Gastroesophageal sphincter (tissue), 4 donors: Measurements from ENCODE around the gene JSRP1. TPM values are rescaled to one million over a fixed set of nuclear protein-coding genes. Genes with fewer than 3 reads are reported as not detected.
A peak's percentile ranks its signal among the peaks of the same experiment; 100 is the strongest.

ENCODE experiments used
- ATAC-seq: fragments of 150-250 bp; one replicate; pipeline ENCODE4 v1.9.1; 2016; ENCODE audit warnings: mild to moderate bottlenecking, moderate library complexity
- H3K27ac ChIP-seq, 4 donors: fragments of 200-600 bp; sonication (generic) in 3 of 4; 1 replicate in 3 of 4; 2 replicates in 1 of 4; pipeline ENCODE4 v1.5.1; 2016 to 2019
- H3K27me3 ChIP-seq: fragments of 200-600 bp; sonication (generic); one replicate; pipeline ENCODE4 v1.5.1; 2019
- H3K36me3 ChIP-seq, 2 donors: fragments of 200-600 bp; sonication (generic); one replicate each; pipeline ENCODE4 v1.5.1; 2019; ENCODE audit warnings: control low read depth in 1 of 2
- H3K4me1 ChIP-seq, 3 donors: fragments of 200-600 bp; sonication (generic); 1 replicate in 2 of 3; 2 replicates in 1 of 3; pipeline ENCODE4 v1.5.1; 2016 to 2019; ENCODE audit warnings: control low read depth in 2 of 3
- H3K4me3 ChIP-seq, 2 donors: fragments of 200-600 bp; sonication (generic); one replicate each; pipeline ENCODE4 v1.5.1; 2019; ENCODE audit warnings: mild to moderate bottlenecking in 1 of 2, moderate library complexity in 1 of 2
- H3K9me3 ChIP-seq, 3 donors: fragments of 200-600 bp; sonication (generic); one replicate each; pipeline ENCODE4 v1.5.1; 2017 to 2019; ENCODE audit warnings: control low read depth in 2 of 3
- CTCF ChIP-seq, 4 experiments: fragments of 200-600 bp in 2 of 4; fragments of 450-650 bp in 2 of 4; sonication (generic) in 1 of 4; IDR thresholded peaks; one replicate each; pipeline ENCODE4 v1.5.1; 2017 to 2019; ENCODE audit warnings: antibody characterized with exemption in 4 of 4, mild to moderate bottlenecking in 2 of 4, moderate library complexity in 2 of 4
- EP300 ChIP-seq: sonication (generic); formaldehyde crosslinking; IDR thresholded peaks from one replicate; pipeline ENCODE4 v1.6.1; 2017; ENCODE audit warnings: antibody characterized with exemption, mild to moderate bottlenecking
- POLR2A ChIP-seq, 2 donors: fragments of 450-650 bp; IDR thresholded peaks; one replicate each; pipeline ENCODE4 v1.6.1; 2017; ENCODE audit warnings: antibody characterized with exemption in 2 of 2, mild to moderate bottlenecking in 2 of 2, moderate library complexity in 1 of 2
- POLR2AphosphoS5 ChIP-seq: sonication (generic); formaldehyde crosslinking; IDR thresholded peaks from one replicate; pipeline ENCODE4 v1.6.1; 2017; ENCODE audit warnings: antibody characterized with exemption
- WGBS, 2 donors: methylation state at CpG; one replicate each; pipeline ENCODE4 v1.1.5; 2018; ENCODE audit warnings: low coverage in 1 of 2; 5-methylcytosine and 5-hydroxymethylcytosine counted together
- total RNA-seq, 4 donors: library from RNA; depleted of rRNA; stranded (reverse); fragments of >200 nt; gene quantifications; one replicate each; pipeline ENCODE4 v1.1.0, GENCODE V29; 2016

The JSRP1 gene
- total RNA-seq, 4 donors from 2014 or later: 0.37 TPM; not detected in 3

- Histone ChIP-seq H3K36me3 (no peaks in the 10 kb centered on the region), H3K9me3 (no peaks in the 10 kb centered on the region), H3K27ac (peak overlapping the region in 1 of 4 donors; percentile 56), H3K27me3 (peaks cover 61% of the 10 kb centered on the region), H3K4me3 (peak overlapping the region in 1 of 2 donors; percentile 50), H3K4me1 (peaks cover 0 to 45% (median 32%) of the 10 kb centered on the region in 3 donors)
- ATAC-seq: no peak
- TF ChIP-seq CTCF (IDR thresholded peaks at IDR 0.05) (no peak), EP300 (no peak), POLR2AphosphoS5 (no peak)
- 0 to 5% methylated on average over 7 to 8 of the region's 82 CpGs for WGBS, 2 donors
Measured at GRCh38 chr19:2290441-2291184, 34.4 kb upstream of the JSRP1 start.

DNA sequence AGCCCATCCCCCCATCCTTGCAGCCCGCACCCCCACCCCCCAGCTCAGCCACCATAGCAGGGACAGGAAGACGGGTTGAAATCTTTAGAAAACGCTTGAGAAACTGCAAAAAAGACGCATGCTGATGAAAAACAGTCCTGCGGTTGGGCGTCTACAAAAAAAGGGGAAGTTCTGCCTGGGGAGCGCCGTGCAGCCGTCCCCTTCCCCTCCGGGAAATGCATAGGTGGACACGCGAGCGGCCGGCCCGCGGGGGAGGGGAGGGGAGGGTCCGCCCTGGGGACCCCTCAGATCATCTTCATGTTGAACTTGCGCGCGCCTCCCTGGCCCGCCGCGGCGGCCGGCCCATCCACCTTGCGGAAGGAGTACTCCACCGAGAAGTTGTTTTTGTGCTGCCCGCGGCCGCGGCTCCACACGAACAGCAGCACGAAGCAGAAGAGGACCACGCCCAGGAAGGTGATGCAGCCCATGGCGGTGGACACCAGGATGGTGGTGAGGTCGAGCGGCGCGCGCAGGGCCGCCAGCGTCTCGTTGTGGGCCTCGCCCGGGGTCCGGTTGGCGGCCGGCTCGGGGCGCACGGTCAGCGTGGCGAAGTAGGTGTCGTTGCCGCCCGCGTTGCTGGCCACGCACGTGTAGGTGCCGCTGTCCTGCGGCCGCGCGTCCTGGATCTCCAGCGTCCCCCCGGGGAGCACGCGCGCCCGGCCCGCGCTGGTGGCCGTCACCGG is 33.7 kb upstream of the JSRP1 start:
- peak; percentile 37 for ATAC-seq
- 0% methylated on average over 1 of the region's 74 CpGs; no CpG with 5 or more reads in 1 of the 2 donors for WGBS, 2 donors
- Histone ChIP-seq H3K4me1 (peaks cover 0 to 38% (median 31%) of the 10 kb centered on the region in 3 donors), H3K4me3 (peak overlapping the region in 1 of 2 donors; percentile 50), H3K27ac (peak overlapping the region in 1 of 4 donors; percentile 56), H3K27me3 (peaks cover 61% of the 10 kb centered on the region), H3K36me3 (no peaks in the 10 kb centered on the region), H3K9me3 (no peaks in the 10 kb centered on the region)
- TF ChIP-seq POLR2AphosphoS5: no peak
- TF ChIP-seq POLR2A (IDR thresholded peaks at IDR 0.05): no peak
- no peak for TF ChIP-seq EP300
- no peak for TF ChIP-seq CTCF (IDR thresholded peaks at IDR 0.05)

GRCh38 chr19:2288818-2289713 is 32.8 kb upstream of the JSRP1 start:
- Histone ChIP-seq H3K4me3 (peak overlapping the region in 1 of 2 donors; percentile 50), H3K27me3 (peaks cover 61% of the 10 kb centered on the region), H3K9me3 (no peaks in the 10 kb centered on the region), H3K27ac (peak overlapping the region in 1 of 4 donors; percentile 56), H3K36me3 (no peaks in the 10 kb centered on the region), H3K4me1 (peaks cover 0 to 30% (median 23%) of the 10 kb centered on the region in 3 donors)
- no CpG with 5 or more reads among the region's 28 CpGs for WGBS, 2 donors
- TF ChIP-seq POLR2A (IDR thresholded peaks at IDR 0.05) (no peak), EP300 (no peak), CTCF (IDR thresholded peaks at IDR 0.05) (no peak), POLR2AphosphoS5 (no peak)
- ATAC-seq: no peak

DNA sequence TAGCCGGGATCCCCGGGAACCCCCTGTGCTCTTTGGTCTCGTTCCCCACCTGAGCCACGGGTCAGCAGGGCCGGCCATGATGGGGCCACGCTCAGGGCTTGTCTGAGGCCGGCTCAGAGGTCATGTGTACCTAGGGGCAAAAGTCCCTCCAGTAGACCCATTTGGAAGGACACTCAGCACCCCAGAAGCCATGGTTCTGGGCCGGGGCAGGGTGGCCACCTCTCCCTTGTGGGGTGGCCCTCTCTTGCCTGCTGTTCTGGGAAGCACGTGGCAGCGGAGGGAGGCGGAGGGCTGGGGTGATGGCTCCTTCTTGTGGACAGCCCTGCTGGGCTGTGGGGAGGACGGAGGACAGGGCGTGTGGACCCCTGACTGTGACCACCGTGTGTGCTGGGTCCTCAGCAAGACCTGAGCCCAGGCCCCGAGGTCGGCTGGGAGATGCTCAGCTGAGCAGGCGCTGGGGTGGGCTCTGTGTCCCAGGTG is 32.2 kb upstream of the JSRP1 start:
- ATAC-seq: no peak
- no CpG with 5 or more reads among the region's 17 CpGs for WGBS, 2 donors
- H3K4me1 ChIP-seq: peaks cover 0 to 27% (median 23%) of the 10 kb centered on the region in 3 donors
- H3K27me3 ChIP-seq: peaks cover 58% of the 10 kb centered on the region
- no peak overlapping the region for H3K27ac ChIP-seq
- no peak for TF ChIP-seq EP300
- no peak for TF ChIP-seq POLR2AphosphoS5
- no peak for TF ChIP-seq POLR2A (IDR thresholded peaks at IDR 0.05)
- no peak for TF ChIP-seq CTCF (IDR thresholded peaks at IDR 0.05)
- no peaks in the 10 kb centered on the region for H3K36me3 ChIP-seq
- H3K4me3 ChIP-seq: no peak overlapping the region
- no peaks in the 10 kb centered on the region for H3K9me3 ChIP-seq
